RKO (cell line): ENCODE data around the gene CDC34.
A peak's percentile ranks its signal among the peaks of the same experiment; 100 is the strongest.

Experiments used
- DNase-seq: peaks from one replicate; pipeline ENCODE4 v3.0.0-alpha.2; 2016; ENCODE audit warnings: low spot score

Gene CDC34

GRCh38 chr19:531753-532560 is at the start of gene CDC34:
Gene CDC34, plus strand, starts transcription at chr19:531760. Its CDS starts 172 bp downstream, at chr19:531932.
- no peak for DNase-seq

DNA sequence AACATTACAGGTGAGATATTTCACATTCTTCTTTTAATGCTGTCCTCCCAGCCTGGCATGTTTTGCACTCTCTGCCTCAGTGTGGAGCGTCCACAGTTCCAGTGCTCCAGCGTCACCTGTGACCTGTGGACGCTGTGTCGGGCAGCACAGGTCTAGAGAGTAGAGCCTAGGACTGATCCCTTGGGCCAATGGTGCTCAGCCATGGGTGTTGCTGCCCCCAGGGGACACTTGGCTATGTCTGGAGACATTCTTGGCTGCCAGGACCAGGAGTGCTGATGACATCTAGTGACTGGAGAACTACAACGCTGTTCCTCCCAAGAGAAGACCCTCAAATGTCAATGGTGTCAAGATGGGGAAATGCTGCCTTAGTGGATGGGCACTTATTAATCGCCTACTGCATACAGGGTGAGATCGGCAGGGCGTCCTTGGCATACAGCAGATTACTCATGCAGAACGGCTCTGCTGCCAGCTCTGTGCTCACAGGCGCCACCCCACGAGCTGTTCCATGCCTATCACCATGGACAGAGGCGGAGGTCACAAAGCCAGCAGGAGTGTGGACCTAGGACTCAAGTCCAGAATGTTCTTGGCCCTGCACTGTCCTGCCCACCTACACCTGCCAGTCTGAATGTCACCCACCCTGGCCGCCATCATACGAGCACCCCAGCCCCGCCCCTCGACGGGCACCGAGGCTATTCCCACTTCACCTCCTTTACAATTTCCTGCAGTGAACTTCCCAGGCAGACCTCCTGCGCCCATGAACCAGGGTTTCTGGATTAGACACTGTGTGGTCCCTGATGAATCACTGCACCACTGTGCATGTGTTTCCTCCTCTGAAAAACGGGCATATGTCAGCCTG is 49.1 kb upstream of the CDC34 start:
- DNase-seq = no peak

- no peak for DNase-seq
These were observed 48.1 kb upstream of the CDC34 start for GRCh38 chr19:483332-484072.

DNA sequence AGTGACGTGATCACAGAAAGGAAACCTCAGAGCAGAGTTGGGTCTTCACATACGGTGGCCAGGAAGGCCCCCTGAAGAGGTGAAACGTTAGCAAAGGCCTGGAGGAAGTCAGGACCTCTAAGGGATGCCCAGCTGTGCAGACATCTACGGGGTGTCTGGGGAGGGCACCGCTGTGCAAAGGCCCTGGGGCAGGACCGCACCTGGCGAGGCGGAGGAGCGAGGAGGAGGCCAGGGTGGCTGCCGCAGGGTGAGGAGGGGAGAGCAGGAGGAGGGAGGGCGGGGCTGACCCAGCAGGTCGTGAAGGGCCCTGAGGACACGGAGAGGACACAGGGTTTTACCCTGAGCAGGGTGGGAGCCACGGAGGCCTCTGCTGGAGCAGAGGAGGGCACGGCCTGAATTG is 47.1 kb upstream of the CDC34 start:
- no peak for DNase-seq

DNA sequence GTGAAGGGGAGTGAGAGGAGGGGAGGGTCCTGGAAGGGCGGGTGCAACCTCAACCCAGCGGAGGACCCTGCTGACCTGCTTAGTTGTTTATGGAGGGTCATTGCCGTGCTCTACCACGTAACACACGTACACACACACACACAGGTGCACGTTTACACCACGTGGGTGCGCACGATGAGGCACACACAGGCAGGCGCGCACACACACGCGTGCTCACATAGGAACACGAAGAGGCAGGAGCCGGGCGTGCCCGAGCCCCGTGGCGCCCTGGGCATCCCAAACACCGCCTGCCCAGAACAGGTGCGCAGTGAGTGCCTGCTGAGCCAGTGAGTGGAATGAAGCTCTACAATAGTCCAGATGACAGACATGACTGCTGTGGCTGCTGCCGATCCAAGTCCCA is 46.5 kb upstream of the CDC34 start:
- no peak for DNase-seq

GRCh38 chr19:485583-486236 is 45.9 kb upstream of the CDC34 start:
- no peak for DNase-seq

GRCh38 chr19:488505-489417 is 42.8 kb upstream of the CDC34 start:
- DNase-seq = peak; percentile 94

GRCh38 chr19:489418-490196 is 42.0 kb upstream of the CDC34 start:
- DNase-seq = peak; percentile 51

- DNase-seq = peak; percentile 57
These were observed 40.3 kb upstream of the CDC34 start for GRCh38 chr19:491146-491741.

DNA sequence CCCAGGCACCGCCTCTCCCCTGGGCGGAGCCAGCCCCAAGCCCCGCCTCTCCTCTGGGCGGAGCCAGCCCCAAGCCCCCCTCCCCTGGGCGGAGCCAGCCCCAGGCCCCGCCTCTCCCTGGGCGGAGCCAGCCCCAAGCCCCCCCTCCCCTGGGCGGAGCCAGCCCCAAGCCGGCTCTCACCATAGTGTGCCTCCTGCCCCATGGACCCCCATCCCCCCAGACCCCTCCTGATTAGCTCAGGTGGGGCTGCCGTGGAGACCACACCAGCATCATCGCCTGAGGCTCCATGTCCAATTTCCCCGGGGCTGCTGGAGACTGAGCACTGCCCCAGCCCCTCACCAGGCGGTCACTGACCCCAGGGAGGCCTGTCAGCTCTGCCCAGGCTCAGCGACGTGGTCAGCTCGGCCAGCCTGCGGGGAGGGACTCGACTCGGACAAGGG is 39.4 kb upstream of the CDC34 start:
- no peak for DNase-seq

DNA sequence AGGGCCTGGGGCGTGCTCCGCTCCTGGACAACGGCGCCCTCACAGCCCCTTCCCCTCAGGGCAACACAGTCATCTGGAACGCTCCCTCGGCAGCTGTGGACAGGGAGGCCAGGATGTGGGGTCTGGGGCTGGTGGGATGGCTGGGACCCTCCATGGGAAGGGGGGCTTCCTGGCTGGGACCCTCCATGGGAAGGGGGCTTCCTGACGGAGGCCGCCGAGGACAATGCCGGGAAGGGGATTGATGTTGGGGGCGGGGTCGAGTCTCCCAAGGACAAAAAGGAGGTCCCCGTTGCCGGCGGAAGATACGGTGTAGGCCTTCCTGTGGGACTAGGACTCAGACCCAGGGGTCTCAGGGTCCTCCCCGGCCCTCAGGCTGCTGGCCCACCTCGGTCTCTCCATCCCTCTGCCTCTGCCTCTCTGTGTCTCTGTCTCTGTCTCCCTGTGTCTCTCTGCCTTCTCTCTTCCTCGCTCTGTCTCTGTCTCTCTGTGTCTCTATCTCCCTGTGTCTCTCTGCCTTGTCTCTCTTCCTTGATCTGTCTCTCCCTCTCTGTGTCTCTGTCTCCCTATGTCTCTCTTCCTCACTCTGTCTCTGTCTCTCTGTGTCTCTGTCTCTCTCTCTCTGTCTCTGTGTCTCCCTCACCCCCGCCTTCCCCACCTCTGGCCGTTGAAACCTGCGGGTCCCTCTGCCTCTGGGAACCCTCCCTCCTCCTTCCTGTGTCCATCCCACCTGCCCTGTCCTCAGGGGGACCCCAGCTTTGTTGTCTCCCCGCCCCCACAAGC is 38.0 kb upstream of the CDC34 start:
- no peak for DNase-seq

GRCh38 chr19:494171-495080 is 37.1 kb upstream of the CDC34 start:
- no peak for DNase-seq

DNA sequence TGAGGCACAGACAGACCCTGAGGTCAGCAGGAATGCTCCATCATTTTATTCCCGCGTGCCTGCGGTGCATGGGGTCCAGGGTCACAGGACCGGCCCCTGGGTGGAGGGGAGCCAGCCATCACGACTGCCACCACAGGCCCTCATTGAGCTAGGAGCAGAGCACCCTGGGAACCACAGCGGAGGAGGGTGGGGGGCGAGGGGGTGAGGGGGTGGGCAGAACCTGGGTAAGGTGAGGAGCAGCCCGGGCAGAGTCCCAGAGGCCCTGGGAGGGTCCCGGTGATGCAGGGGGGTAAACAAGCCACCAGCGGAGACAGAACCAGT is 36.5 kb upstream of the CDC34 start:
- no peak for DNase-seq

DNA sequence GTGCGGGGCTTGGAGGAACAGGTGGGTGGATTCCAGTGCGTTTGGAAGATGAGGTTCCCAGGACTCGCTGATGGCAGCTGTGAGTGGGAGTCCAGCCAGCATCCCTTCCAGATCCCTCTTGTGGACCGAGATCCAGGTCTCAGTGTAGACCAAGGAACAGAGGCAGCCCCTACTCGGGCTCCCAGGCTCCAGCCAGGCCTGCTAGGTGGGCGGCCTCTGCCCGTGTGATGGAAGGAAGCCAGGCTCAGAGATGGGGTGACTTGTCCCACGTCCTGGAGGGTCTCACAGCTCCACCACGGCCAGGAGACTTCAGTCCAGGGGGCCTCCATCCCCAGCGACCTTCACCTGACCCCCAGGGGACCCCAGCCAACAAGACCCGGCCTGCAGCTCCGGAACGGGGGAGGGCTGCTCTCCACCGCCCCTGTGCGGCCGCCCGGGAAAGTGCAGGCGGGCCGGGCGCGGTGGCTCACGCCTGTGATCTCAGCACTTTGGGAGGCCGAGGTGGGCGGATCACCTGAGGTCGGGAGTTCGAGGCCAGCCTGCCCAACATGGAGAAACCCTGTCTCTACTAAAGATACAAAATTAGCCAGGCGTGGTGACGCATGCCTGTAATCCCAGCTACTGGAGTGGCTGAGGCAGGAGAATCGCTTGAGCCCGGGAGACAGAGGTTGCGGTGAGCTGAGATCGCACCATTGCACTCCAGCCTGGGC is 36.0 kb upstream of the CDC34 start:
- DNase-seq = peak; percentile 72

DNA sequence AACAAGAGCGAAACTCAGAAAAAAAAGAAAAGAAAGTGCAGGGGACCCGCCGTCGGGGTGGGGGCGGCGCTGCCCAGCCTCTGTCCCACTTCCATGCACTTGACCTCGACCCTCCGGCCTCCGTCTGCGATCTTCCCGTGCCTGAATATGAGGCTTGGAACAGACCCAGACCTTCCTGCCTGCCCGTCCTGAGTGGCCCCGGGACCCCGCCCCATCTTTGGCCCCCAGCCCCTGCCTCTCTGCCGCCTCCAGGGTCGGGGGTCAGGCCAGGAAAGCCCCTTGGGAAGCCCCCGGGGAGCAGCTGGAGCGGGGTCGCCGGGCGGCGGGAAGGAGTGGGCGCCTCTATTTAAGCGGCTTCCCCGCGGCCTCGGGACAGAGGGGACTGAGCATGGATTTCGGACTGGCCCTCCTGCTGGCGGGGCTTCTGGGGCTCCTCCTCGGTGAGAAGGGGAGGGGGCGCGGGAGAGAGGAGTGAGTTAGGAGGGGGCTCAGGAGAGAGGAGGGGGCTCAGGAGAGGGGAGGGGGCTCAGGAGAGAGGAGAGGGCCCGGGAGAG is 35.4 kb upstream of the CDC34 start, which contains the start of gene MADCAM1:
Gene MADCAM1 (plus strand): TSS at position 375 of the 554 bp plus-strand sequence. CDS start 14 bp downstream, at position 389.
- DNase-seq = no peak

DNA sequence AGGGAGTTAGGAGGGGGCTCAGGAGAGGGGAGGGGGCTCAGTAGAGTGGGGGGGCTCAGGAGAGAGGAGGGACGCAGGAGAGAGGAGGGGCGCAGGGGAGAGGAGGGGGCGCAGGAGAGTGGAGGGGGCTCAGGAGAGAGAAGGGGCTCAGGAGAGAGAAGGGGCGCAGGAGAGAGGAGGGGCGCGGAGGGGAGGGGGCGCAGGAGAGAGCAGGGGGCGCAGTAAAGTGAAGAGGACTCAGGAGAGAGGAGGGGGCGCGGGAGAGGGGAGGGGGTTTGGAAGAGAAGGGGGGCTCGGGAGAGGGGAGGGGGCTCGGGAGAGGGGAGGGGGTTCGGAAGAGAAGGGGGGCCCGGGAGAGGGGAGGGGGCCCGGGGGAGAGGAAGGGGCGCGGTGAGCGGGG is 34.6 kb upstream of the CDC34 start:
- DNase-seq = no peak

- no peak for DNase-seq
These were observed 34.1 kb upstream of the CDC34 start for GRCh38 chr19:497491-497868.
